HL-60 (cell line): ENCODE measurements around the gene ADTRP.

Experiments
- DNase-seq, 2 experiments: peaks; one replicate each; pipeline ENCODE4 v3.0.0-alpha.2; 2010 to 2020; ENCODE audit warnings: low read depth in 1 of 2, low spot score in 1 of 2
- H3K27ac ChIP-seq: fragments of 250-450 bp; sonication (Bioruptor Pico); replicated peaks from 2 replicates; pipeline ENCODE4 v1.5.1; 2020; ENCODE audit warnings: mild to moderate bottlenecking, moderate library complexity
- H3K27me3 ChIP-seq: fragments of 250-450 bp; sonication (Bioruptor Pico); 2 replicates; pipeline ENCODE4 v1.5.1; 2021; ENCODE audit warnings: mild to moderate bottlenecking, moderate library complexity; ENCODE audit not compliant: insufficient read depth, poor library complexity, severe bottlenecking
- H3K4me3 ChIP-seq: replicated peaks from 2 replicates; pipeline ENCODE4 v1.5.1; 2011; ENCODE audit warnings: mild to moderate bottlenecking, control low read depth, low read length; ENCODE audit not compliant: insufficient read depth
- CTCF ChIP-seq: IDR thresholded peaks from one replicate; pipeline ENCODE4 v1.5.1; 2011; ENCODE audit warnings: low read length, control low read depth, inconsistent platforms; ENCODE audit not compliant: insufficient read depth
- GABPA ChIP-seq: IDR thresholded peaks from 2 replicates; pipeline ENCODE4 v1.6.1; 2012; ENCODE audit warnings: low read depth
- POLR2AphosphoS5 ChIP-seq: IDR thresholded peaks from 2 replicates; pipeline ENCODE4 v1.6.1; 2012; ENCODE audit warnings: low read depth
- REST ChIP-seq: IDR thresholded peaks from 2 replicates; pipeline ENCODE4 v1.6.1; 2012; ENCODE audit warnings: low read depth; ENCODE audit not compliant: insufficient replicate concordance
- SPI1 ChIP-seq: IDR thresholded peaks from 2 replicates; pipeline ENCODE4 v1.6.1; 2012; ENCODE audit warnings: low read depth, mild to moderate bottlenecking, borderline replicate concordance

Gene ADTRP

GRCh38 chr6:11738661-11739375 lies 39.8 kb downstream of the ADTRP start:
- peak; percentile 64 to 70 for DNase-seq
- Histone ChIP-seq H3K4me3 (no peak overlapping the region), H3K27me3 (no peaks in the 10 kb centered on the region), H3K27ac (peak overlapping the region; percentile 40)
- TF ChIP-seq SPI1 (no peak; the same call in 1 of the 2 replicates), REST (no peak), GABPA (no peak), CTCF (no peak), POLR2AphosphoS5 (no peak)

GRCh38 chr6:11738234-11738633 lies 40.4 kb downstream of the ADTRP start:
- Histone ChIP-seq H3K27ac (0 out of 2 replicates have a peak overlapping the region, but pooled peaks have one; percentile 40), H3K27me3 (no peaks in the 10 kb centered on the region), H3K4me3 (no peak overlapping the region)
- no peak for TF ChIP-seq REST
- no peak for TF ChIP-seq CTCF
- TF ChIP-seq POLR2AphosphoS5 = no peak
- no peak for TF ChIP-seq GABPA
- TF ChIP-seq SPI1 = no peak
- no peak for DNase-seq

- TF ChIP-seq POLR2AphosphoS5 (no peak), SPI1 (no peak), GABPA (no peak), CTCF (no peak), REST (no peak)
Observed at GRCh38 chr6:11736601-11737000, 42.0 kb downstream of the ADTRP start.

More at GRCh38 chr6:11736601-11737000, 42.0 kb downstream of the ADTRP start:
- Histone ChIP-seq H3K27ac (no peak overlapping the region), H3K4me3 (no peak overlapping the region), H3K27me3 (no peaks in the 10 kb centered on the region)
- DNase-seq = no peak
